Heart right ventricle (tissue), 16 donors: ENCODE data around the gene NTRK1. TPM values are rescaled to one million over a fixed set of nuclear protein-coding genes. Genes with fewer than 3 reads are reported as not detected.

Experiments
- ATAC-seq, 8 donors: fragments of 200-7000 bp; cut with Tn5 transposase; one replicate each; pipeline ENCODE4 v1.9.1; 2020; ENCODE audit warnings: mild to moderate bottlenecking in 8 of 8, moderate library complexity in 8 of 8, moderate number of reproducible peaks in 1 of 8
- DNase-seq, 2 donors: peaks; one replicate each; pipeline ENCODE4 v3.0.0-alpha.2; 2020
- H3K27ac ChIP-seq, 10 donors: fragments of 200-600 bp; sonication (generic) in 2 of 10; one replicate each; pipeline versions ENCODE4 v1.5.0 to v1.8.0; 2020 to 2022; ENCODE audit warnings: mild to moderate bottlenecking in 3 of 10
- H3K27me3 ChIP-seq, 7 donors: fragments of 200-600 bp; one replicate each; pipeline ENCODE4 v1.8.0; 2021 to 2022; ENCODE audit warnings: mild to moderate bottlenecking in 2 of 7
- H3K36me3 ChIP-seq, 9 donors: fragments of 200-600 bp; sonication (generic) in 1 of 9; one replicate each; pipeline versions ENCODE4 v1.5.0 to v1.8.0; 2020 to 2022; ENCODE audit warnings: mild to moderate bottlenecking in 2 of 9
- H3K4me1 ChIP-seq, 9 donors: fragments of 200-600 bp; sonication (generic) in 1 of 9; one replicate each; pipeline versions ENCODE4 v1.5.0 to v1.8.0; 2020 to 2022; ENCODE audit warnings: mild to moderate bottlenecking in 4 of 9
- H3K4me3 ChIP-seq, 10 donors: fragments of 200-600 bp; sonication (generic) in 2 of 10; one replicate each; pipeline versions ENCODE4 v1.5.0 to v1.8.0; 2020 to 2022; ENCODE audit warnings: mild to moderate bottlenecking in 7 of 10, moderate library complexity in 2 of 10
- H3K9me3 ChIP-seq, 11 donors: fragments of 200-600 bp in 10 of 11; sonication (generic) in 2 of 11; one replicate each; pipeline versions ENCODE4 v1.5.0 to v1.8.0; 2013 to 2022; ENCODE audit warnings: mild to moderate bottlenecking in 2 of 11, control low read depth in 1 of 11, moderate library complexity in 1 of 11
- CTCF ChIP-seq, 9 donors: fragments of 200-600 bp; sonication (generic) in 2 of 9; IDR thresholded peaks; one replicate each; pipeline versions ENCODE4 v1.5.0 to v1.8.0; 2021 to 2022; ENCODE audit warnings: antibody characterized with exemption in 9 of 9, mild to moderate bottlenecking in 5 of 9, moderate library complexity in 1 of 9
- WGBS, 2 donors: extraction: QIAGEN DNeasy Blood & Tissue Kit; methylation state at CpG; one replicate each; pipeline ENCODE4 v1.1.7; 2013; ENCODE audit warnings: inconsistent platforms in 1 of 2; 5-methylcytosine and 5-hydroxymethylcytosine counted together
- intact Hi-C, 10 donors: fragments of 100-400 bp; cut with DNase I; formaldehyde crosslinking; loops; one replicate each; pipeline versions ENCODE4 v1.11.1 to v1.14.2; 2022
- polyA plus RNA-seq, 2 donors: library from polyadenylated mRNA; stranded (reverse); fragments of 200-250 nt; gene quantifications; one replicate each; pipeline ENCODE4 v1.2.3, GENCODE V29; 2013
- total RNA-seq, 10 donors: library from RNA; stranded (reverse); fragmentation: NEBNext Ultra II Directional in 3 of 10; extraction: Animal tissue kit (Norgen Biotek cat#: 25700) in 3 of 10; gene quantifications; one replicate each; pipeline versions ENCODE4 v1.2.1 to v1.2.4, GENCODE V29; 2021 to 2023
- donor health status: Arrhythmogenic right ventricular cardiomyopathy.
- donor health status: ischemic (EF 13 %, LVEDD 7.1; RV severe dilation, severe dysfunction).
- donor health status: healthy with polysubstance abuse.
- donor health status: DM: no; HTN: yes; CAD: no.
- donor health status: DM: no; HTN: no; CAD: no.
- donor health status: ischemic (EF 25% LVEDD 6.9; RV normal size, moderate dysfunction).
- donor health status: ischemic (EF 25% LVEDD 5.7; RV mildly dilated, moderate dysfunction).
- donor health status: healthy.
- donor health status: DM: yes; HTN: yes; CAD: no.
- donor health status: Ischemic cardiomyopathy.
- donor health status: ischemic (EF 35%, LVEDD 5.7; RV mildly dilated, moderate dysfunction).
- donor health status: nonischemic (EF 11% LVEDD 7.7; RV severe dilation, severe dysfunction).
- donor health status: DM: yes; HTN: yes; CAD: no.
- donor health status: PGD.
- donor health status: ischemic (EF 29% LVEDD 5.4; RV normal size, mild dysfunction).
- donor health status: nonischemic (EF 23%, LVEDD 6.1; RV moderate dilation, normal function).

Gene NTRK1
- total and polyA plus RNA-seq, 12 donors, result 0.15 to 3.7 (median 0.69) TPM

GRCh38 chr1:156908541-156908940 lies 47.9 kb downstream of the NTRK1 start:
- Histone ChIP-seq H3K4me1 (peaks cover 0 to 62% (median 43%) of the 10 kb centered on the region in 9 donors), H3K9me3 (no peaks in the 10 kb centered on the region), H3K4me3 (no peak overlapping the region), H3K27ac (no peak overlapping the region), H3K27me3 (peaks cover 0 to 21% (median 0%) of the 10 kb centered on the region in 7 donors), H3K36me3 (peaks cover 0 to 90% (median 19%) of the 10 kb centered on the region in 9 donors)
- ATAC-seq, result no peak
- no peak for DNase-seq
- no peak for TF ChIP-seq CTCF (IDR thresholded peaks at IDR 0.05)
- intact Hi-C loops, result no loop called here
- 62 to 66% methylated on average over 29 of the region's 29 CpGs for WGBS, 2 donors

- Histone ChIP-seq H3K36me3 (peaks cover 0 to 94% (median 19%) of the 10 kb centered on the region in 9 donors), H3K4me3 (no peak overlapping the region), H3K9me3 (no peaks in the 10 kb centered on the region), H3K27ac (no peak overlapping the region), H3K27me3 (peaks cover 0 to 21% (median 0%) of the 10 kb centered on the region in 7 donors), H3K4me1 (peaks cover 0 to 58% (median 39%) of the 10 kb centered on the region in 9 donors)
- no peak for TF ChIP-seq CTCF (IDR thresholded peaks at IDR 0.05)
- DNase-seq (no peak), ATAC-seq (no peak)
- intact Hi-C loops, result no loop called here
- WGBS, 2 donors, result 43 to 50% methylated on average over 10 of the region's 10 CpGs
Measured at GRCh38 chr1:156908955-156909354, 48.3 kb downstream of the NTRK1 start.

- Histone ChIP-seq H3K27ac (no peak overlapping the region), H3K9me3 (no peaks in the 10 kb centered on the region), H3K36me3 (peaks cover 0 to 100% (median 19%) of the 10 kb centered on the region in 9 donors), H3K4me3 (no peak overlapping the region), H3K27me3 (peaks cover 0 to 21% (median 0%) of the 10 kb centered on the region in 7 donors), H3K4me1 (peaks cover 0 to 51% (median 32%) of the 10 kb centered on the region in 9 donors)
- DNase-seq, result no peak
- 87 to 89% methylated on average over 5 of the region's 5 CpGs for WGBS, 2 donors
- TF ChIP-seq CTCF (IDR thresholded peaks at IDR 0.05), result no peak
- intact Hi-C loops, result no loop called here
- no peak for ATAC-seq
Measured at GRCh38 chr1:156909671-156910070, 49.0 kb downstream of the NTRK1 start.

GRCh38 chr1:156910309-156910782 lies 49.7 kb downstream of the NTRK1 start:
- Histone ChIP-seq H3K4me3 (no peak overlapping the region), H3K36me3 (peaks cover 0 to 100% (median 25%) of the 10 kb centered on the region in 9 donors), H3K4me1 (peaks cover 0 to 45% (median 29%) of the 10 kb centered on the region in 9 donors), H3K27me3 (peaks cover 0 to 21% (median 0%) of the 10 kb centered on the region in 7 donors), H3K27ac (no peak overlapping the region), H3K9me3 (no peaks in the 10 kb centered on the region)
- intact Hi-C loops, result no loop called here
- WGBS, 2 donors, result 50 to 53% methylated on average over 18 of the region's 18 CpGs
- peak; percentile 69 to 90 (median 79) for TF ChIP-seq CTCF (IDR thresholded peaks at IDR 0.05)
- ATAC-seq (peak in 3 of 8 donors; percentile 35 to 54 (median 39)), DNase-seq (peak in 1 of 2 donors; percentile 48)
